K562 (cell line): ENCODE data around the gene NT5C1A. TPM values are rescaled to one million over a fixed set of nuclear protein-coding genes. Genes with fewer than 3 reads are reported as not detected.

Source experiments
- ATAC-seq: fragments of 200-7000 bp; cut with Tn5 transposase; 3 replicates; pipeline ENCODE4 v1.9.1; 2020; ENCODE audit warnings: moderate library complexity
- BruUV-seq: library from RNA; stranded (reverse); fragments of 400-500 nt; replicated peaks from 2 replicates; lab custom pipeline; 2021; lab: Mats Ljungman, UMichigan
- CTCF ChIA-PET: fragments of 300-600 bp; formaldehyde crosslinking; extraction: SDS; loops from one replicate; lab custom pipeline; 2021; ENCODE audit warnings: low intra/inter-chr PET ratio; lab: Yijun Ruan, JAX
- POLR2A ChIA-PET: fragments of 300-600, 350-650 bp; sonication (Branson Sonifier 250); formaldehyde crosslinking; extraction: SDS; loops from one replicate; lab custom pipeline; 2021; ENCODE audit warnings: antibody characterized with exemption, inconsistent platforms; lab: Yijun Ruan, JAX
- DNase-seq, 4 experiments: peaks; one replicate each; pipeline versions ENCODE4 v3.0.0 to v3.0.0-alpha.2; 2011 to 2018; ENCODE audit warnings: low spot score in 3 of 4, mixed read lengths in 3 of 4; ENCODE audit errors: extremely low read depth in 1 of 4
- FAIRE-seq: peaks from 2 replicates; lab custom pipeline; 2011; peaks lifted over from hg19 to GRCh38; lab: Jason Lieb, UNC
- H2AFZ ChIP-seq: 2 replicates; pipeline ENCODE4 v1.6.0; 2011; ENCODE audit warnings: low read depth, low read length, control low read depth, inconsistent platforms
- H3K27ac ChIP-seq: fragments of 200-600 bp; 3 replicates; pipeline ENCODE4 v1.8.0; 2011; ENCODE audit warnings: low read depth, mild to moderate bottlenecking, control low read depth, inconsistent platforms, low read length, moderate library complexity, mixed read lengths; ENCODE audit errors: extremely low read depth
- H3K27me3 ChIP-seq, 2 experiments: fragments of 300-600 bp in 1 of 2; 2 replicates in 1 of 2; 3 replicates in 1 of 2; pipeline versions ENCODE4 v1.6.0 to v1.8.0; 2011; ENCODE audit warnings: inconsistent platforms in 2 of 2, low read length in 2 of 2, mild to moderate bottlenecking in 1 of 2, mixed read lengths in 1 of 2, moderate library complexity in 1 of 2; ENCODE audit not compliant: control insufficient read depth in 2 of 2, insufficient read depth in 2 of 2
- H3K36me3 ChIP-seq: fragments of 300-600 bp; 3 replicates; pipeline ENCODE4 v1.8.0; 2011; ENCODE audit warnings: mild to moderate bottlenecking, low read length, inconsistent platforms; ENCODE audit not compliant: control insufficient read depth, insufficient read depth
- H3K4me1 ChIP-seq, 2 experiments: fragments of 200-600 bp in 1 of 2; replicated peaks in 1 of 2; 2 replicates in 1 of 2; 3 replicates in 1 of 2; pipeline versions ENCODE4 v1.5.1 to v1.8.0; 2011; ENCODE audit warnings: inconsistent platforms in 2 of 2, low read length in 2 of 2, mild to moderate bottlenecking in 1 of 2, mixed read lengths in 1 of 2, moderate library complexity in 1 of 2; ENCODE audit not compliant: control insufficient read depth in 2 of 2, insufficient read depth in 2 of 2
- H3K4me2 ChIP-seq: 2 replicates; pipeline ENCODE4 v1.6.1; 2011; ENCODE audit warnings: low read length, control low read depth, inconsistent platforms, mixed read lengths; ENCODE audit not compliant: insufficient read depth
- H3K4me3 ChIP-seq: fragments of 200-600 bp; sonication (generic), shearing (Covaris generic); 2 replicates; pipeline ENCODE4 v1.5.1; 2016; ENCODE audit warnings: control low read depth, inconsistent platforms
- H3K79me2 ChIP-seq: fragments of 200-600 bp; 3 replicates; pipeline ENCODE4 v1.8.0; 2011; ENCODE audit warnings: low read length, inconsistent platforms; ENCODE audit not compliant: control insufficient read depth, insufficient read depth
- H3K9ac ChIP-seq, 2 experiments: 2 replicates each; pipeline versions ENCODE4 v1.6.0 to v1.6.1; 2011; ENCODE audit warnings: low read depth in 2 of 2, low read length in 2 of 2, control low read depth in 1 of 2, inconsistent platforms in 1 of 2, mild to moderate bottlenecking in 1 of 2, mixed read lengths in 1 of 2; ENCODE audit not compliant: insufficient read depth in 1 of 2
- H3K9me1 ChIP-seq: one replicate; pipeline ENCODE4 v1.6.0; 2011; ENCODE audit warnings: inconsistent platforms, mild to moderate bottlenecking, low read length, moderate library complexity; ENCODE audit not compliant: control insufficient read depth, insufficient read depth
- H3K9me3 ChIP-seq: replicated peaks from 2 replicates; pipeline ENCODE4 v1.5.1; 2011; ENCODE audit warnings: low read depth, low read length, inconsistent platforms; ENCODE audit not compliant: control insufficient read depth, insufficient read depth
- H4K20me1 ChIP-seq: replicated peaks from 2 replicates; pipeline ENCODE4 v1.6.1; 2011; ENCODE audit warnings: low read length, inconsistent platforms, mixed read lengths; ENCODE audit not compliant: control insufficient read depth, insufficient read depth
- GABPB1 ChIP-seq: sonication (generic); formaldehyde crosslinking; IDR thresholded peaks from 2 replicates; pipeline ENCODE4 v1.8.0; 2022; ENCODE audit warnings: mild to moderate bottlenecking, missing genetic modification reagents
- GTF2F1 ChIP-seq: IDR thresholded peaks from 2 replicates; pipeline ENCODE4 v1.6.1; 2011; ENCODE audit warnings: low read depth, low read length, improper control_type of control experiment
- ZBTB7A ChIP-seq: IDR thresholded peaks from 2 replicates; pipeline ENCODE4 v1.6.1; 2011; ENCODE audit warnings: low read depth, mild to moderate bottlenecking, low read length, moderate library complexity, borderline replicate concordance; ENCODE audit not compliant: control insufficient read depth
- in situ Hi-C: fragments of 300-500 bp; cut with MboI; formaldehyde crosslinking; loops from 4 replicates; pipeline ENCODE4 v1.15.0; 2018; ENCODE audit warnings: inconsistent platforms, mixed read lengths
- intact Hi-C: fragments of 100-400 bp; cut with micrococcal nuclease; formaldehyde crosslinking; loops from 2 replicates; pipeline ENCODE4 v1.14.2; 2022
- polyA plus RNA-seq, 8 experiments: library from polyadenylated mRNA; depleted of rRNA in 4 of 8; stranded (reverse) in 5 of 8; unstranded in 3 of 8; fragments of >200 nt; fragmentation: Nextera tagmentation in 2 of 8; fragmentation: Illumina TruSeq in 1 of 8; extraction: Ambion mirVana in 2 of 8; extraction: Trizol in 1 of 8; gene quantifications; 2 replicates each; pipeline versions ENCODE4 v1.2.1 to v1.2.3, GENCODE V29; 2011 to 2014; ENCODE audit warnings: inconsistent platforms in 1 of 8, missing spikeins in 1 of 8
- total RNA-seq, 7 experiments: library from RNA; depleted of rRNA in 6 of 7; stranded (reverse); fragments of >200 nt in 6 of 7; fragmentation: Illumina TruSeq in 2 of 7; extraction: Trizol in 2 of 7; gene quantifications; 2 replicates each; pipeline versions ENCODE4 v1.2.1 to v1.2.3, GENCODE V29; 2011 to 2021; ENCODE audit warnings: low replicate concordance in 1 of 7

Gene NT5C1A
- total and polyA plus RNA-seq, 9 of the 15 experiments (the other 6 are each of a cell fraction or from before 2014, with no cell fraction given), result not detected

DNA sequence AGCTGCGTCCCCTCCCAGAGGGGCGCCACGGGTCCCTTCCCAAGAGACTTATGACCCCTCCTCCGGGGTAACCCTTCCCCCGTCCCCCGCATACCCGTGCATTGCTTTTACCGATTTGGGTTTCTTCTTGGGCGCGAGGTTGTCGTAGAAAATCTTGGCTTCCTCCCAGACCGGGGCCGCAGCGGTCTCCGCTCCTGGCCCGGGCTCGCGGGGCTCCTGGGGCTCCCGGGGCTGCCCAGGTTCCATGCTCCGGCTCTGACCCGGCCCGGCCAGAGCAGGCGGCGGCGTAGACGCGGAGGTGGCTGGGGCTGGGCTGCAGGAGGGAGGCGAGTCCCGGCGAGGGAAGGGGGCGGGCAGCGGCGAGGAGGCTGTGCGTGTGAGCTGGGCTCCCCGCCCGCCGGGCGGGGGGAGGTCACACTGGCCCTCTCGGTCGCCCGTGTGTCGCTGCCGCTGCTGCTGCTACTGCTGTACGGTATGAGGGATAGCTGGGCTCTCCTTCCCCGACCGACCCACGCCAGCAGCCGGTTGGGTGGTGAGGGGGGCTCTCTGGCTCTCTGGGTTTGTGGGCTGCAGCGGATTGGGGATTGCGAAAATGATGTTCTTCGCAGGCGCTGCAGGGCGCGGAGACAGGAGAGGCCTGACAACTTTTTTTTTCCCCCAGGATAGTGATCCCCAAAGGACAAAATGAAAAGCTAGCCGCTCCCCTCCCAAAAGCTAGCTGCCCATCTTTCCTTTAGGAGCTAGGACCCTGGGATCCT lies at the start of gene NT5C1A (continued):
- TF ChIP-seq ZBTB7A, result peak; percentile 16; the same call in 1 of the 2 replicates

DNA sequence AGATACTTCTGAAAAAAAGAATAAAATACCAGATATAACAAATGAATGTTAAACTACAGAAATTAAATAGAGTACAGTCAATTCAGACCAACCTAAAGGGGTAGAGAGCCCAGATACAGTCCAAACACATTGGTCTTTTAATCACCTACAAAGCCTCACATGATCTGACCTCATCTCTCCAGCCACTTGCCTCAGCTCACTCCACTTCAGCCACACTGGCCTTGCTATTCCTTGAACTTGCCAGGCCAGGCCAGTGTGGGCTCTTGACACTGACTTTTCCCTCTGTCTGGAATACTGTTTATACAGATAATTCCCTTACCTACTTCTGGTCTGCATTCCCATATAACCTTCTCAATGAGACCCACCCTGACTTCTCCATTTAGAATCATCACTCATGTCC lies 49.8 kb upstream of the NT5C1A start:
- Histone ChIP-seq H3K27me3 (peaks cover 4 to 5% of the 10 kb centered on the region in 2 experiments; a peak in 2 of 5 replicates), H3K9me1 (no peaks in the 10 kb centered on the region), H3K9ac (no peak overlapping the region), H3K27ac (no peak overlapping the region), H3K4me2 (no peak overlapping the region), H3K4me3 (no peak overlapping the region), H2AFZ (no peak overlapping the region), H3K4me1 (no peaks in the 10 kb centered on the region), H3K9me3 (no peaks in the 10 kb centered on the region), H3K36me3 (no peaks in the 10 kb centered on the region), H4K20me1 (no peaks in the 10 kb centered on the region), H3K79me2 (no peaks in the 10 kb centered on the region)
- in situ Hi-C loops, result loop anchor here (5.0 kb wide), 1 partner anchor 124 kb away; no protein-coding TSS in a partner anchor
- no peak for DNase-seq
- intact Hi-C loops, result loop anchor here (5.0 kb wide), 1 partner anchor 49 kb away; the partner anchor contains the start of gene NT5C1A
- peak; percentile 54; the same call in 2 of the 3 replicates for ATAC-seq
- no peak for FAIRE-seq
- ChIA-PET CTCF (interaction anchor here (2.7 to 3.1 kb wide), 2 partner anchors 20 to 116 kb away, joined by 22 to 28 read pairs; no protein-coding TSS in a partner anchor), POLR2A (interaction anchor here (0.9 kb wide), 1 partner anchor 45 kb away, joined by 4 read pairs; no protein-coding TSS in a partner anchor)
- BruUV-seq, result no TSS peak
- TF ChIP-seq GABPB1 (CRISPR knock-in tag), result no peak
- TF ChIP-seq GTF2F1, result no peak
